HPDE6-E6E7 (cell line): ENCODE data around the gene PRPSAP2.
A peak's percentile ranks its signal among the peaks of the same experiment; 100 is the strongest.

ENCODE experiments used
- DNase-seq: peaks from one replicate; pipeline ENCODE4 v3.0.0; 2011; ENCODE audit warnings: missing footprints; ENCODE audit errors: extremely low spot score

Gene PRPSAP2

GRCh38 chr17:18960803-18961511, 103.0 kb downstream of the PRPSAP2 start:
- peak; percentile 69 for DNase-seq

GRCh38 chr17:18961634-18962493, 103.9 kb downstream of the PRPSAP2 start:
- no peak for DNase-seq

- no peak for DNase-seq
Observed at GRCh38 chr17:18962494-18962815, 104.5 kb downstream of the PRPSAP2 start.

- DNase-seq: no peak
Observed at GRCh38 chr17:18963126-18964017, 105.4 kb downstream of the PRPSAP2 start.

- no peak for DNase-seq
Observed at GRCh38 chr17:18964018-18964351, 106.1 kb downstream of the PRPSAP2 start.

DNA sequence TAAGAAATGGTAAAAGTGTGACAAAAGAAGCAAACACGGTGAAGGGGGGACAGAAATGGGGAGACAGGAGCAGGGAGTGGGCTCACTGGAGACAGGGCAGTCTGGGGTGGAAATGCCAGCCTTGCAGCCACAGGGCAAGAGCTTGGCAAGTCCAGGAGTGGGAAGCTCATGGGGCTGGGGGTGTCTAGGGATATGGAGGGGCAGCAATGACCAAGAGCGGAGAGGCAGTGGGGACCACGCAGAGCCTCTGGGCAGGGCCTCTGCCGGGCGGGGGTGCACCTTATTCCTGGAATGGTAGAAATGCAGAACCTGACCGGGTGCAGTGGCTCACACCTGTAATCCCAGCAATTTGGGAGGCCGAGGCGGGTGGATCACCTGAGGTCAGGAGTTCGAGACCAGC, 106.6 kb downstream of the PRPSAP2 start:
- no peak for DNase-seq

DNA sequence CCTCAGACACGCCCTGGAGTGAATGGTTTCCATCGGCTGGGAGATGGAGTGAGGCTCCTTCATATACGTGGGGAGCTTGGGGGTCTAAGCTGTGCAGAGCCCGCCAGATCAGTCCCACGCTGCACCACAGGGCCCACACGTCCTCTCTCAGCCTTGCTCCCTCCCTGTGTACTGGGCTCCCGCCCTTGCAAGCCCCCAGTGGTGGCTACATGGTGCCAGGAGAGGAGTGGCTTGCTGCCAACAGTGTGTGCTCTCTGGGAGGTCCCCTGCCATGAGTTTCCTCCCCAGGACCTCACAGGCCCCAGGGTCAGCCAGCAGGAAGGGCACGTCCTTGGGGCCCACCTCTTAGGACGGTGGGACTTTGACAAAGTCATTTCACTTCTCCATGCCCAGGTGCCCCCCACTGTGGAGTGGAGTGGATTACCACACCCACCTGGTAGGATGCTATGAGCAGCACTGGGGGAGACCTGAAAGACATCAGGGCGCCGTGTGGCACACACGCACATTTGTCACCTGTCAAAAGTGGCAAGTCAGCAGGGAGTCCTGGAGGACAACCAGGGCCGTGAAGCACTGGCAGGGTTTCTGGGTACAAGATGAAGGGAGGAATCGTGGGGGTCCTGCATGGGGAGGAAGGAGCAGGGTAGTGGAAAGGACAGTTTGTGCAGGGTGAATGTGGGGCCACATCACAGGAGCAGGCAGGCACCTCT, 107.8 kb downstream of the PRPSAP2 start:
- no peak for DNase-seq

DNA sequence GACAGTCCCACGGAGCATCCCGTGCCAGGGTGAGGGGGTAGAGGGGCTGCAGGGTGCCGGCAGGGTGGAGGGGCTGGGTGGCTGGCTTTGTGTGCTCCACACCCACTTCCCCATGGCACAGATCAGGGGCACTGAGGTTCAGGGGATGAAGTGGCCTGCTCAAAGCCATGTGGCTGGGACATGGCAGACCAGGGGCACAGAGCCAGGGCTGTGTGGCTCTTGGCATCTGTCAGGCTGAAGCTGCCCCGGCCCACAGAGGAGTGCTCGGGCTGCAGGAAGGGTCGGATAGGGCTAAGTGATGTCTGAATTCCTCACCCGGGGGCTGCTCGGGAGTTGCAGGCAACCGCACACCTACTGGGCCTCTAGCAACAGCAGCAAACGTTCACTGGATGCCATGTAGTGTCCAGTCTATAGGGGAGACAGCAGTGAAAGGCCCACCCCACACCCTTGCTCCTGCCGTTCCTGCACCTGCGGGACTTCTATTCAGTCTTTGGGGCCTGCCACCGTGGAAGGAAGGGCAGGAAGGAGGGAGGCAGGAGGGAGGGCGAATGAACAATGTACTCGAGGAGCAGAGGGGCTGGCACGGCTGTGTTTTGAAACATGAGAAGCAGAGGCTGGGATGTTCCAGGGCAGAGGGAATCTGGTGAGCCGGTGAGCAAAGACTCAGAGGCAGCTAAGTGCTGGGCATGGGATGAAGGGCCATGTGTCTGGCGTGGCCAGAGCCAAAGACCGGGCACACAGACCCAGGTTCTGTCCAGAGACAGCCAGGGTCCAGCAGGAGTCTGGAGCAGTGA, 109.1 kb downstream of the PRPSAP2 start:
- DNase-seq: no peak

DNA sequence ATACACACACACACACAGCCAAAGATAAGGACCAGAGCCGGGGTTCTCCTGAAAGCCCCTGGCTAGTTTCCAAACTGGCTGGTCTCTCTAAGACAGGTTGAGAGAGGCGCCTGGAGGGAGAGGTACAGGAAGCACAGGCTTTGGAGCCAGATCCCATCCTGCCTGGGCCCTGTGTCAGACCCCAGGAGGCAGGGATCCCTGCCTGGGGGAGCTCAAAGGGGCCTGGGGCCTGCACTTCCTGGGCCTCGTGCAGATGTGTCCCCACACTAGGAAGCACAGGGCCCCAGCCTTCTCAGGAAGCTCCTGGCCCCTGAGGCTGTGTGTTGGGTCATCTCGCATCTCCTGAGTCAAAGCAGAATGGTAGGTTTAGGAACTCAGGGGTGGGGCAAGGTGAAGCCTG, 110.0 kb downstream of the PRPSAP2 start:
- DNase-seq: peak; percentile 80

- DNase-seq: no peak
Observed at GRCh38 chr17:18968345-18968744, 110.4 kb downstream of the PRPSAP2 start.

DNA sequence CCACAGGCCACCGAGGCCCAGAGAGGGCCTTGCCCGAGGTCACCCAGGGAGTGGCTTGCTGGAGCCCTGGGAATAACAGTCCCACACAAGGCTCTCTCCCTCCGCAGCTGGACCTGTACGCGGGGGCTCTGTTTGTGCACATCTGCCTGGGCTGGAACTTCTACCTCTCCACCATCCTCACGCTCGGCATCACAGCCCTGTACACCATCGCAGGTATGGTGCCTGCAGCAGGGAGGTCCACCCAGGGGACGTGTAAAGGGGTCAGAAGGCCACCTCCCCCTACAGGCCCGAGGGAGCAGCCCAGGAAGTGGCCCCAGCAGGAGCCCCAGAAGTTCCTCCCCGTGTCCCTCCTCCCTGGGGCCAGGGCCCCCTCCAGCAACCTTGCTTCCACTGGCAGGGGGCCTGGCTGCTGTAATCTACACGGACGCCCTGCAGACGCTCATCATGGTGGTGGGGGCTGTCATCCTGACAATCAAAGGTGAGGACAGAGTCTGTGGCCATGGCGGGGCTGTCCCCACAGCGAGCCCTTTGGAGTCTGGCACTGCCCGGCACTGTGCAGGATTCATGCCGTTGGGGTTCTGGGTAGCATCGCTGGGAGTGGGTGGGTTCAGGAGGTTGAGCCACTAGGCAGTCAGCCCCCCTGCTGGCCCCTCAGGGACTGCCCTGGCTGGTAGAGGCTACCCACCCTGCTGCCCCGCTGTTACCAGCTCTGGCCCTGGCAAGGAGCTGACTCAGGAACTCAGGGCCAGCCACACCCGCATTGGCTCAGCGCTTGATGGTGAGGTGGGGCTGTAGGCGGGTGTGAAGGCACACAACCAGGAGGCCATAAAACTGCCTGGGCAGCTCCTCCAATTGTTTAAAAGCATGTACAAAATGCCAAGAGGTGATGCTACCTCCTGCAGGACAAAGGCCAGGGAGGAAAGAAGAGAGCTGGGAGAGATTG, 111.3 kb downstream of the PRPSAP2 start:
- DNase-seq: peak; percentile 82

GRCh38 chr17:18970582-18971480, 112.9 kb downstream of the PRPSAP2 start:
- no peak for DNase-seq

GRCh38 chr17:18971801-18972200, 113.9 kb downstream of the PRPSAP2 start:
- DNase-seq: no peak

- peak; percentile 41 for DNase-seq
Observed at GRCh38 chr17:18974407-18975149, 116.6 kb downstream of the PRPSAP2 start.

- no peak for DNase-seq
Observed at GRCh38 chr17:18975597-18975996, 117.7 kb downstream of the PRPSAP2 start.

GRCh38 chr17:18976201-18976600, 118.3 kb downstream of the PRPSAP2 start:
- DNase-seq: no peak

DNA sequence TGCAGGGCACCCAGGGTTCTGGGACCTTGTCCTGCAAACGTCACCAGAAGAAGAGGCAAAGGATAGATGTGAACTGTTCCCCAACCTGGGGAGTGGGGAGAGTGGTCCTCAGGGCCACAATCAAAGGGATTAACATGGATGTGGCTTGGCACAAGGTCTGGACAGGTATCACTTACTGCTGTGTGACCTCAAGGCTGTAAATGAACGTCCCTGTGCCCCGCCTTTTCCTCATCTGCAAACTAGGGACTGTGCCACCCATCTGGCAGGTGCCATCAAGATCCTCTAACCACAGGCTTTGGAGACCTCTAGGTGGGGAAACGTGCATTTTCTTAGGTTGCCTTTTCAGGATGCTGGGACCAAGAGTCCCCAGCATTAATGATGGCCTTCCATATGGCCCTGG, 119.1 kb downstream of the PRPSAP2 start:
- no peak for DNase-seq

DNA sequence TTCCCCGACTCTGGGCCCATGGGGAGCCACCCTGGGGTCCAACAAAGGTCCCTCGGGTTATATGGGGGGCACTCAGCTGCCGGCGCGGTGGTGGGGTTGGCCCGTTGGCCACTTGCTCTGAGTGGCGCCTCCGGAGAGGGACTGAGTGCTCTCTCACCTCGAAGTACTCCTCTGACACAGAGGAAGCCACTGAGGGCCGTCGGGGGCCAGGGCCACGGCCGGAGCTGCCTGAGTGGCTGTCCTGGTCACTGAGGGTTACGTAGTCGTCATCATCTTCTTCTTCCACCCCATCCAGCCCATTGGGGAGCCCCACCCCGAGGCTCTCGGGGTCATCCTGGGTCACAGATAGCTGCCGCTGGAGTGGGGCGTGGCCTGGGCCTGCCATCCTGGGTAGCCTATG, 119.7 kb downstream of the PRPSAP2 start:
- no peak for DNase-seq
